HG02943 (cell line): ENCODE data around the gene TMEM119.
"Not testable (repeated sequence)": the region's sequence is repeated elsewhere in the genome, so short reads cannot be mapped to it uniquely, and the experiment has no call there.

ENCODE experiments used
- ATAC-seq: cut with Tn5 transposase; IDR thresholded peaks from one replicate; pipeline ENCODE4 v1.9.1; 2021; ENCODE audit warnings: mild to moderate bottlenecking, low read depth, moderate library complexity; ENCODE audit not compliant: unreplicated experiment

TMEM119 gene

GRCh38 chr12:108589028-108589839, 8.7 kb downstream of the TMEM119 start:
- ATAC-seq = no peak

DNA sequence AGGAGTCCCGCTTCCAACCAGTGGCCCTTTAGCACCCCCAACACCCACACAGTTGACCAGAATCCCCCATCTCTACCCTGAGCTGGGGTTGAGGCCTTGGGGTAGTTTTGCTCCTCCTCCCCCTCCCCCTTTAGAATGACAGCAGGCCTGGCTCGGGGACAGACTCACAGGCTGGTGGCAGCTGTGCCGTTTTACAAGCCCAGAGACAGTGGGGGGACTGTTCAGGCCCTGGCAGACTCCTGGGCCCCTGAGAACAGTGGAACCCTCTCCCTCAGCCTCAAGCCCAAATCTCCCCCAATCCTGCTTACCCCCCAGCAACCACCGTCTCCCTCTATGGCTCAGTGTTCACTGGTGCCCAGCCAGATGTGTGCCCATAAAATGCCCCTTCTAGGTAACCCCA, 10.1 kb downstream of the TMEM119 start:
- ATAC-seq = no peak

DNA sequence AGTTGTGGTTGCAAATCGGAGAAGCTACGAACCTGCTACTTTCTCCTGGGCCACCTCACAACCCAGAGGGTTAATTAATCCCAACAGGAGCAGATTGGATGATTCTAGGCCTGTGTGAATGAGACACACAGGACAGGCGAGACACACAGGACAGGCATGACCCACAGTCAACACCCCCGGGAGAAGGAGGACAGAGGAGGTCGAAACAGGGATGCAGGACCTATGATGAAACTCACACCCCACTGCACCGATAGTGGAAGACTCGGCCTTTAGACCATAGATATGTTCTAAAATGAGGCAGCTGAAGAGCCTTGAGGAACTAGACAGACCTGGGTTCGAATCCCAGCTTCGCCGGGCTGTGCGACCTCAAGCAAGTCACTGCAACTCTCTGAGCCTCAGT, 11.6 kb downstream of the TMEM119 start:
- ATAC-seq = no peak

DNA sequence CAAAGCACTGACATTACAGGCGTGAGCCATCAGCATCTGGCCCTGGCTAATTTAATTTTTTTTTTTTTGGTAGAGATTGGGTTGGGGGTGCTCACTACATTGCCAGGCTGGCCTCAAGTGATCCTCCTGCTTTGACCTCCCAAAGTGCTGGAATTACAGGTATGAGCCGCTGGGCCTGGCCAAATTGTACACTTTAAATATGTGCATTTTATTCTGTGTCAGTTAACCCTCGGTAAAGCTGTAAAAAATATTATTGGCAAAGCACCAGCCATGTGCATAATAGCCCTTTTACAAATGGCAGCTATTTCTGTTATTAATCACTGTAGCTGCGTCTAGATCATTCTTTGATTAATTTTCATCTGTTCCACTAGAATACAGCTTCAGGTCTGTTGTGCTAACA, 12.0 kb downstream of the TMEM119 start:
- ATAC-seq = no peak

DNA sequence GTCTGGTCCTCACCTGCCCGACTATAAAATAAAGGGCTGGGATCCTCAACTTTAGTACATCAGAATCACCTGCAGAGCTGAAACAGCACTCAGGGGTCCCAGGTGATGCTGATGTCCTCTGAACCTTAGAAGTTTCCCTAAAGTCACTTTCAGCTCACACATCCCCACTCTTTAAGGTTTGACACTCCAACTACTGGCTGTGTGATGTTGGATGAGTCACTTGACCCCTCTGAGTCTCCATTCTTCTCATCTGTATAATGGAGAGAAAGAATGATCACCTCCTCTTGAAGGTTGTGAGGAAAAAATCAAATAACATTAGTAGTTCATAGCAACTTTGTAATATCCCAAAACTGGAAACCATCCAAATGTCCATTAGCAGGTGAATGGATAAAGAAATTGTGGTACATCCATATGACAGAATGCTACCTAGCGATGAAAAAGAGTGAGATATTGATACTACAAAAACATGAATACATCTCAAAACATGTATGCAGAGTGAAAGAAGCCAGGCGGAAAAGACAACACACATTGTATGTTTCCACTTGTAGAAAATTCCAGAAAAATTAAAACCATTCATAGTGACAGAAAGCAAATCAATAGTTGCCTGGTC, 13.3 kb downstream of the TMEM119 start:
- ATAC-seq = no peak

GRCh38 chr12:108583991-108584390, 13.9 kb downstream of the TMEM119 start:
- no peak for ATAC-seq

- ATAC-seq = no peak
Measured at GRCh38 chr12:108582978-108583770, 14.7 kb downstream of the TMEM119 start.

DNA sequence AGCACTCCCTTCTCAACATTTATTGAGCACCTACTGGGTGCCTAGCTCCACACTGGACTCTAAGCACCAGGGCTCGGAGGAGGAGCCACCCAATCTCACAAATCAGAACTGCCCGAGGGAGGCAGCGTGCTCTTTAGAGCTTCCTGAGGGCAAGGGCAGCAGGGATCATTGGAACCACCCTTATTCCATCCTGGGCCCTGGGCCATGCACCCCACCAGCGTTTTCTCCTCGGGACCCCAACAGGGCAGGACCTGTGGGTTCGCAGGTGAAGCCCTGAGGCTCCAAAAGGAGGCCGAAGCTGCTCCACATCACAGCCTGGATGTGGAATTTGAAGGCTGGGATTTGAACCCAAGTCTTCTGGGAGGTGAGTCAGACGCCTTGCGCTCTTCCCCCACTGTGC, 15.4 kb downstream of the TMEM119 start:
- ATAC-seq = no peak

- ATAC-seq = no peak
Measured at GRCh38 chr12:108581311-108582227, 16.3 kb downstream of the TMEM119 start.

DNA sequence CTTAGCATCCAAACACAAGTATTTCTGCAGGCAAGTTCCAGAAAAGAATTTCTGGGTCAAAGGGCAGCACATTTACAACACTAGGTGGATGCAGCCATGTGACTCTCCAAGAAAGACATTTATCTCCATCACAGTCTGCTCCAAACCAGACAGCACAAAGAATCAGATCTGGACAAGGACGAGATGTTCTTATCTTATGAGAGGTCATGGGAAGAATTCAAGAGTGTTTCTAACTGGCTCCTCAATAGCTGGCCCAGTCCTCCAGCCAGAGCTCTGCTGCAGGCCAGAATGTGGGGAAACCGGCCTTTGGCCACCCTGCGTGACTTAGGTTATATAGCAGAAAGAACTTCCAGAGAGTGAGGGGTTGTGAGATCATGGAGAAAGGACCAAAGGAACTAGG, 17.4 kb downstream of the TMEM119 start:
- ATAC-seq = no peak

DNA sequence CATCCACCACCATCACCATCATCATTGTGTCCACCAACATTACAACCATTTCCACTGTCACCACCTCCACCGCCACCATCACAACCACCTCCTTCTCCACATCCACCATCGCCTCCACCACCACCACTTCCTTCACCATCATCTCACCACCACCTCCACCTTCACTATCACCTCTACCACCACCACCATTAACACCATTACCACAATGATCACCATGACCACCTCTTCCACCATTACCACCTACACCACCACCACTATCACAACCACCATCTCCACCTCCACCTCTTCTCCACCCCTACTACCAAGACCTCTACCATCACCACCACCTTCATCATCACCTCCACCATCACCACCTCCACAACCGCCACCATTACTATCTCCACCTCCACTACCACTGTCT, 19.1 kb downstream of the TMEM119 start:
- no peak for ATAC-seq

GRCh38 chr12:108578264-108578663, 19.6 kb downstream of the TMEM119 start:
- ATAC-seq = no peak

DNA sequence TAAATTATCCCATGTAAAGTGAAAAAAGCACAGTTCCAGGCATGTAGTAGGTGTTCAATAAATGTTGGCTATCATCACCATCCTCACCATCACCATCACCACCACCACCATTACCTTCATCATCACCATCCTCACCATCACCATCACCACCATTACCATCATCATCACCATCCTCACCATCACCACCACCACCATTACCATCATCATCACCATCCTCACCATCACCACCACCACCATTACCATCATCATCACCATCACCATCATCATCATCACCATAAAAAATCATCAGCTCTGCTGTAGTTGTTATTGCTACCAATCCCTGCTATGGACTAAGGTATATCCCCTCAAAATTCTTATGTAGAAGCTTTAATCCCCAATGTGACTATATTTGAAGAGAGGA, 20.4 kb downstream of the TMEM119 start:
- ATAC-seq = no peak

DNA sequence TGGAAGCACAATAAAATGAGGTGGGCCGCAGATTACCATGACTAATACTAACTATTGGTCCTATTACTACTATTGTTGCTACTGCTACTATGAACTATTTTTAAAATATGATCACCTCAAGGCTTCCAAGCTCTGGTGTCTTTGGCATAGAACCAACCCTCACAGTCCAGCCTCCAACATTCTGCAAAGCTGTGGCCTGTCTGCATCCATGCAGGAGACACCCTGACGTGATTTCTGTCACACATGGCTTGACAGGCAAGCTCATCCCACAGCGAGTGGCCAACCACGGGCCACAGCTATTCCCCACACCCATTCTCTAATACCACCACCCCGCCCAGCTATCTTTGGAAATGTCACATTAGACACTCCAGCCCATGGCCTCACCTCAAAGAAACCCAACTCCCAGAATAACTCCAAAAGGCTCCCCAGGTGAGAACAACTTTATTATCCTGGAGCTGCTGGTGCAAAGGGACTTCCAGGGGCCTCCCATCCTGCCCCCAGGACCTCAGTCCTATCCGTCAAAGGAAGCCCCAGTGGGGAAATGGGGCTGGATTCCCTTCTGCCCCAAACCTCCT, 21.1 kb downstream of the TMEM119 start:
- ATAC-seq = no peak

DNA sequence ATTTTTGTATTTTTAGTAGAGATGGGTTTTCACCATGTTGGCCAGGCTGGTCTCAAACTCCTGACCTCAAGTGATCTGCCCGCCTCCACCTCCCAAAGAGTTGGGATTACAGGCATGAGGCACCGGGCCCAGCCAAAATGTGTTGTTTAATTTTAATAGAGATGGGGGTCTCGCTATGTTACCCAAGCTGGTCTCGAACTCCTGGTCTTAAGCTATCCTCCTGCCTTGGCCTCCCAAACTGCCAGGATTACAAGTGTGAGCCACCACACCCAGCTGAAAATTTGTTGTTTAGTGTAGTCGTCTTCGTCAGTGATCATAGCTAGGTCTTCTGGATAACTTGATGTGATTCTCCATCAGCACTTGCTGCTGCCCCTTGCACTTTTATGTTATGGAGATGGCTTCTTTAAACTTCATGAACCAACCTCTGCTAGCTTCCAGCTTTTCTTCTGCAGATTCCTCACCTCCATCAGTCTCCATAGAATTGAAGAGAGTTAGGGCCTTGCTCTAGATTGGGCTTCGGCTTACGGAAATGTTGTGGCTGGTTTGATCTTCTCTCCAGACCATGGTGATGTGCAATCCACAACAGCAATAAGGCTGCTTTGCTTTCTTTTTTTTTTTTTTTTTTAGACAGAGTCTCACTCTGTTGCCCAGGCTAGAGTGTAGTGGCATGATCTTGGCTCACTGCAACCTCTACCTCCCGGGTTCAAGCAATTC, 22.5 kb downstream of the TMEM119 start:
- ATAC-seq = no peak

- not testable (repeated sequence) for ATAC-seq
Measured at GRCh38 chr12:108574276-108574675, 23.6 kb downstream of the TMEM119 start.

- no peak for ATAC-seq
Measured at GRCh38 chr12:108573317-108573716, 24.6 kb downstream of the TMEM119 start.

DNA sequence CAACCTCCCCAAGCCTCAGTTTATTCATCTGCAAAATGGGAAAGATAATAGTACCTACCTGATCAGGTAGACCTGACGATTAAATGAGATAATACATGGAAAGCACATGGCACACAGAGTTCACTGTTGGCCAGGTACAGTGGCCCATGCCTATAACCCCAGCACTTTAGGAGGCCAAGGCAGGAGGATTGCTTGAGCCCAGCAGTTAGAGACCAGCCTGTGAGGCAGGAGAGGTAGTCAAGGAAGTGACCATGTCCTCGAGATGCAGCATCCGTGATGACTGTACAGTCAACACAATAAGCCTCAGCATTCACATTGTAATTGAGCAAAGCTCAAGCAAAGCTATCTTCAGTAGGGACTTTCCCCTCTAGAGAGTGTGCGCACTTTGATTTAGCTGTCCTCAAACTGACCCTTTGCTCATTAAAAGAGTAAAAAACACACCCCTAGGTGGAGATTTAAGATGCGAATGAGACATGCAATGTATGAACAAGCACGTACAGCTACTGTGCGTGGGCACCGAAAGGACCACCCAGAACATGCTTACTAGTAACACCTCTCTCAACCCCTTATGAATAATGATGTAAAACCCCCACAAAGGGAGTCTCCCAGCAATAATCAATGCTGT, 25.6 kb downstream of the TMEM119 start:
- ATAC-seq = no peak

GRCh38 chr12:108571609-108572165, 26.2 kb downstream of the TMEM119 start:
- no peak for ATAC-seq
